ENCODE results near the gene SORL1-AS1.

DNA sequence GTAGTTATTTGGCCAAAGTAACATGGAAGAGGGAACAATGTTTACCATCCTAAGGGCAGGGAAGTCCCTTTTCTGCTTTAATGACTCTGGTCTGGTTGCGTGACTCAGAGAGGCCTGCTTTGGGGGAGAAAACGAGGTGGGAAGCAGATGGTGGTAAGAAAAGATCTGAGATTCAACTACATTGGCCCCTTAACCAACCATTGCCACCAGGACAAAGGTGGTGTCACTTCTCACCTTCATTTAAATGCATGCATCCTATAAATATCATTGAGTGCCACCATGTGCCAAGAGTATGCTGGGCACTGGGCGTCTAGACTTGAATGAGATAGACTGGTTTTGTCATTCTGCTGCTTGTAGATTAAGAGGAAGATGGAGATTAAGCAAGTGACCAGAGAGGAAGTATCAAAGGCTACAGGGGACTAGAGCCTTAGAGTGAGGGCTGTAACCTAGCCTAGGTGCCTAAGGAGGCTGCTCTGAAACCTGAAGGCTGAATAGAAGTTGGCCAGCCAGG lies 4.3 kb downstream of the SORL1-AS1 start:
- TF ChIP-seq ZNF274 (IDR thresholded peaks at IDR 0.05; ENCODE audit: low read depth, low read length) (no peak), SUZ12 (IDR thresholded peaks at IDR 0.05; ENCODE audit: extremely low read depth, insufficient read depth, insufficient read length) (no peak)

Measured in NT2/D1 (cell line).